ENCODE data around the gene FUT8.

Gene FUT8

DNA sequence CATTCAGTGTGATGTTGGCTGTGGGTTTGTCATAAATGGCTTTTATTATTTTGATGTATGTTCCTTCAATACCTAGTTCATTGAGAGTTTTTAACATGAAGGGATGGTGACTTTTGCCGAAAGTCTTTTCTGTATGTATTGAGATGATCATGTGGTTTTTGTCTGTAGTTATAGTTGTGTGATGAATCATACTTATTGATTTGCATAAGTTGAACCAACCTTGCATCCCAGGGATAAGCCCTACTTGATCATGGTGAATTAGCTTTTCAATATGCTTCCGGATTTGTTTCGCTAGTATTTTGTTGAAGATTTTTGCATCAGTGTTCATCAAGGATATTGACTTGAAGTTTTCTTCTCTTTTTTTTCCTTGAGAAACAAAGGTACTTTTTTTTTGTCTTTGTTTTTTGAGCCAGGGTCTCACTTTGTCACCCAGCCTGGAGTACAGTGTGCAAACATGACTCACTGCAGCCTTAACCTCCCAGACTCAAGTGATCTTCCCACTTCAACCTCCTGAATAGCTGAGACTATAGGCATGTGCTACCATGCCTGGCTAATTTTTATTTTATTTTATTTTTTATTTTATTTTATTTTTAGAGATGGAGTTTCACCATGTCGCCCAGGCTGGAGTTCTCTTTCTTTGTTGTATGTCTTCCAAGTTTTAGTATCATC is 121.3 kb downstream of the FUT8 start:
- no peak for DNase-seq (ENCODE audit: low read depth)
- TF ChIP-seq, protein P1, sequence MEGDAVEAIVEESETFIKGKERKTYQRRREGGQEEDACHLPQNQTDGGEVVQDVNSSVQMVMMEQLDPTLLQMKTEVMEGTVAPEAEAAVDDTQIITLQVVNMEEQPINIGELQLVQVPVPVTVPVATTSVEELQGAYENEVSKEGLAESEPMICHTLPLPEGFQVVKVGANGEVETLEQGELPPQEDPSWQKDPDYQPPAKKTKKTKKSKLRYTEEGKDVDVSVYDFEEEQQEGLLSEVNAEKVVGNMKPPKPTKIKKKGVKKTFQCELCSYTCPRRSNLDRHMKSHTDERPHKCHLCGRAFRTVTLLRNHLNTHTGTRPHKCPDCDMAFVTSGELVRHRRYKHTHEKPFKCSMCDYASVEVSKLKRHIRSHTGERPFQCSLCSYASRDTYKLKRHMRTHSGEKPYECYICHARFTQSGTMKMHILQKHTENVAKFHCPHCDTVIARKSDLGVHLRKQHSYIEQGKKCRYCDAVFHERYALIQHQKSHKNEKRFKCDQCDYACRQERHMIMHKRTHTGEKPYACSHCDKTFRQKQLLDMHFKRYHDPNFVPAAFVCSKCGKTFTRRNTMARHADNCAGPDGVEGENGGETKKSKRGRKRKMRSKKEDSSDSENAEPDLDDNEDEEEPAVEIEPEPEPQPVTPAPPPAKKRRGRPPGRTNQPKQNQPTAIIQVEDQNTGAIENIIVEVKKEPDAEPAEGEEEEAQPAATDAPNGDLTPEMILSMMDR (IDR thresholded peaks at IDR 0.05; ENCODE audit: insufficient read depth, low read depth, low read length, missing control alignments) = no peak

DNA sequence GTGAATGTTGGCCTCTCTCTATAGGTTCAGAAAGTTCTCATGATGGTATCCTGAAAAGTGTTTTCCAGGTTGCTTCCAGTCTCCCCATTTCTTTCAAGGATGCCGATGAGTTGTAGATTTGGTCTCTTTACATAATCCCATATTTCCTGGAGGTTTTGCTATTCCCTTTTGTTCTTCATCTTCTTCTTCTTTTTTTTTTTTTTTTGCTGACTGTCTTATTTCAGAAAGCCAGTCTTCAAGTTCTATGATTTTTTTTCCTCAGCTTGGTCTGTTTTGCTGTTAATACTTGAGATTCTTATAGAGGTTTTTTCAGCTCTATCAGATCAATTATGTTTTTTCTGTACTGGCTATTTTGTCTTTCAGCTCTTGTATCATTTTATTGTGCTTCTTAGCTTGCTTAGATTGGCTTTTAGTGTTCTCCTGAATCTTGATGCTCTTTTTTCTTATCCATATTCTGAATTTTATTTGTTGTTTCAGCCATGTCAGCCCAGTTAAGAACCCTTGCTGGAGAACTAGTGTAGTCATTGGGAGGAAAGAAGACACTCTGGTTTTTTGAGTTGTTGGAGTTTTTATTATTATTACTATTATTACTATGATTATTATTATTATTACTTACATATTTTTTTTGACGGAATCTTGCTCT is 124.4 kb downstream of the FUT8 start:
- H3K4me3 ChIP-seq (ENCODE audit: low read length) = no peak overlapping the region
- TF ChIP-seq, protein P1 (IDR thresholded peaks at IDR 0.05; ENCODE audit: insufficient read depth, low read depth, low read length, missing control alignments) = no peak

More for the DNA sequence above, 121.3 kb downstream of the FUT8 start:
- no peak overlapping the region for H3K4me3 ChIP-seq (ENCODE audit: low read length)

DNA sequence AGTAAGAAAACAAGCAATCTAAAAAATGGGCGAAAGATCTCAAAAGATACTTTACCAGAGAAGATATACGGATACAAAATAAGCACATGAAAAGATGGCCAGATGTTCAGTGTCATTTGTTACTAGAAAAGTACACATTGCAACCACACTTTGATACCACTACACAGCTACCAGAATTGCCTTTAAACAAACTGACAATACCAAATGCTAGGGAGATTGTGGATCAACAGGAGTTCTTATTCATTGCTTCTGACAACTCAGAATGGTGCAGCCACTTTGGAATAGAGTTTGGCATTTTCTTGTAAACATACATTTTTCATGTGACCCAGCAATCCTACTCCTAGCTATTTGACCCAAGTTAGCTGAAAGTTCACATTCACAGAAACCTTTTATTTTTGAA is 136.3 kb downstream of the FUT8 start:
- DNase-seq (ENCODE audit: low read depth) = no peak
- TF ChIP-seq, protein P1 (IDR thresholded peaks at IDR 0.05; ENCODE audit: insufficient read depth, low read depth, low read length, missing control alignments) = no peak
- H3K4me3 ChIP-seq (ENCODE audit: low read length) = no peak overlapping the region

More for the DNA sequence above, 124.4 kb downstream of the FUT8 start:
- no peak for DNase-seq (ENCODE audit: low read depth)

DNA sequence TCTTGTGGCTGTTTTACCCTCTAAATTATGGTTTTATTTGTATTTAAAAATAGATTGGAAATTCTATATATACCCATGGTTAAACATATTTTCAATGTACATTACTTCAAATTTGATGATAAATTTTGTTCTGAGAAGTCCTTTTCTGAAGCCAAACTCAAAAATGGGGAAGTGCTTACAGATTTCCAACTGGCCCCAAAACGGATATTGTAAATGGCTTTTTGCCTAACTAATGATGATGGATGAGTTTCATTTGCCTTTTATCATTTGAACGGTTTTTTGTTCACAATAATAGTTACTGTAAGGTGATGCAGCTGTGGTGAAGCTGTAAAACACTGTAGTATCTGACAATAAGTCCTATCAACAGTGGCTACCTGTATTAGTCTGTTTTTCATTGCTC is 136.9 kb downstream of the FUT8 start:
- no peak for DNase-seq (ENCODE audit: low read depth)
- TF ChIP-seq, protein P1 (IDR thresholded peaks at IDR 0.05; ENCODE audit: insufficient read depth, low read depth, low read length, missing control alignments) = no peak
- no peak overlapping the region for H3K4me3 ChIP-seq (ENCODE audit: low read length)

DNA sequence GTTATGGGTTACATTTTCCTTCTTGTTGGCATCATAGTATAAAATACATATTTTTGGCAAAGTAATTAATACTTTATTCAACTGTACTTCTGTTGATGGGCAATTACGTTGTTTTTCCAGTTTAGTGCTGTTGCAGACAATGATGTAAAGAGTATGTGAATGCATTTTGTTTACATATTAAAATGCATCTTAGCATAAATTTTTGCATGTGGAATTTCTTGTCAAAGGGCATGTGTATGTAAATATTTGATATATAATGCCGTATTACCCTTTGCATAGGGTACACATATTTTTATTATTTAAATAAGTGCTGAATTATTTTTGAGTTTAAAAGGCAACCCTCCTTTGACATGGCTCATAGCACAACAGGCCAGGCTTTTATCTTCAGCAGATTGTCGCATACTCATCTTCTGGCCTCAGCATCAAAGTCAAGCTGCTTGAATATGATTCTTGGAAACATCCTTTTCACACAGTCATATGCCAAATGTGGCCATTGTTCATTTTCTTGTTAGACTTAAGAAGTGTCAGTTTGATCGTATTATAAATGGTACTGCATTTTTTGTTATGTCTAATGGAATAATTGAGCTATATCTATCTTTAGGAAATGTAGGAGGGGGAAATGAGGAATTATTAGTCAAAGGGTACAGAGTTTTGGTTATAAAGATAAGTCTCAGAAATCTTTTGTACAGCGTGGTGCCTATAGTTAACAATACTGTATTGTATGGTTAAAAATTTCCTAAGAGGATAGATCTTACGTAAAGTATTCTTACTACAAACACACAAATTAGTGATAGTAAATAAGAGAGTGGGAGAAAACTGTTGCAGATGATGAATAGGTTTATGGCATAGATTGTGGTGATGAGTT is 138.5 kb downstream of the FUT8 start:
- no peak overlapping the region for H3K4me3 ChIP-seq (ENCODE audit: low read length)
- no peak for DNase-seq (ENCODE audit: low read depth)
- TF ChIP-seq, protein P1 (IDR thresholded peaks at IDR 0.05; ENCODE audit: insufficient read depth, low read depth, low read length, missing control alignments) = no peak

DNA sequence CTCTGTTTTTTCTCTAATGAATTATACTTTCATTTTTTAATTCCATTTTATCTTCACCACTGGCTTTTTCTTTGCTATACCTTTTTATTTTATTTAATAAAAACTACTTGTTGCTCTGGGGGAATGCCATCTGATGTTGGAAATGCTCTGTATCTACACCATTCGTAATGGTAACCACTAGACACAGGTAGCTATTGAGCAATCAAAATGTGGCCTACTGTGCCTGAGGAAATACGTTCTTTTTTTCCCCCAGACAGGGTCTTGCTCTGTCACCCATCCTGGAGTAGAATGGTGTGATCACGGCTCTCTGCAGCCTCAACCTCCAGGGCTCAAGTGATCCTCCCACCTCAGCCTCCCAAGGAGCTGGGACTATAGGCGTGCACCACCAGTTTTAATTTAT is 140.2 kb downstream of the FUT8 start:
- no peak overlapping the region for H3K4me3 ChIP-seq (ENCODE audit: low read length)
- no peak for DNase-seq (ENCODE audit: low read depth)
- TF ChIP-seq, protein P1 (IDR thresholded peaks at IDR 0.05; ENCODE audit: insufficient read depth, low read depth, low read length, missing control alignments) = no peak

Measured in epithelial cell of esophagus (primary cell).